Measurements from ENCODE around the gene M1AP. TPM values are rescaled to one million over a fixed set of nuclear protein-coding genes. Genes with fewer than 3 reads are reported as not detected.

M1AP gene
- total and polyA plus RNA-seq, 2 of the 8 experiments (the other 6 are each of a cell fraction or from before 2014, with no cell fraction given), result 4.8 TPM

- H3K27ac ChIP-seq (ENCODE audit: low read depth, low read length), result no peak overlapping the region
- no peaks in the 10 kb centered on the region for H3K79me2 ChIP-seq (ENCODE audit: control insufficient read depth in 1 of 2, insufficient read depth in 2 of 2, low read length in 2 of 2)
- no peak overlapping the region for H4K91ac ChIP-seq (replicated peaks; ENCODE audit: insufficient read length, low read length)
- no peaks in the 10 kb centered on the region for H3K23me2 ChIP-seq (ENCODE audit: low read depth, low read length)
- H3K4me1 ChIP-seq (replicated peaks in 1 of 4; ENCODE audit: control insufficient read depth in 3 of 4, insufficient read depth in 4 of 4, low read length in 3 of 4), result no peaks in the 10 kb centered on the region
- H2BK5ac ChIP-seq (ENCODE audit: low read depth, low read length), result no peak overlapping the region
- H4K8ac ChIP-seq (ENCODE audit: extremely low read depth, insufficient read depth, low read length), result no peak overlapping the region
- DNase-seq (ENCODE audit: low read depth in 1 of 2, low spot score in 2 of 2), result peak in 1 of 2 experiments; percentile 37
- no peak overlapping the region for H3K23ac ChIP-seq (ENCODE audit: insufficient read length)
- no peak for FAIRE-seq
- H2BK20ac ChIP-seq (ENCODE audit: low read length), result no peak overlapping the region
- no peak overlapping the region for H3K18ac ChIP-seq (ENCODE audit: extremely low read depth, low read length)
- H2BK12ac ChIP-seq (ENCODE audit: low read depth, low read length), result no peak overlapping the region
- no peak overlapping the region for H2BK120ac ChIP-seq (replicated peaks; ENCODE audit: low read depth, low read length)
- H3K4ac ChIP-seq (replicated peaks; ENCODE audit: insufficient read length, low read depth, low read length), result no peak overlapping the region
- WGBS, 2 experiments (ENCODE audit: extremely low coverage in 1 of 2, insufficient coverage in 1 of 2, insufficient read length in 1 of 2, insufficient replicate concordance in 2 of 2, low coverage in 1 of 2, low lambda C conversion rate in 2 of 2, missing lambda C conversion rate in 1 of 2), result 95% methylated on average over 9 of the region's 15 CpGs; no CpG with 5 or more reads in 1 of the 2 experiments
- peaks cover 0 to 2% of the 10 kb centered on the region in 2 experiments for H4K20me1 ChIP-seq (replicated peaks in 1 of 2; ENCODE audit: control insufficient read depth in 1 of 2, insufficient read depth in 2 of 2, low read length in 2 of 2)
- no peak overlapping the region for H3K9ac ChIP-seq (replicated peaks in 1 of 4; ENCODE audit: extremely low read depth in 1 of 4, low read depth in 3 of 4, low read length in 3 of 4)
- no peak overlapping the region for H4K5ac ChIP-seq (ENCODE audit: insufficient read length, low read depth, low read length)
- no peak overlapping the region for H3K4me3 ChIP-seq (ENCODE audit: extremely low read depth in 1 of 4, insufficient read depth in 2 of 4, low read depth in 3 of 4, low read length in 4 of 4)
- H3K9me3 ChIP-seq (ENCODE audit: insufficient read depth in 2 of 2, low read depth in 1 of 2, low read length in 1 of 2), result no peaks in the 10 kb centered on the region
- CTCF ChIA-PET (ENCODE audit: partially characterized antibody), result interaction anchor here (2.1 kb wide), 1 partner anchor 11 kb away, joined by 6 read pairs; no protein-coding TSS in a partner anchor
- POLR2A ChIA-PET (ENCODE audit: partially characterized antibody), result no interaction called here
- H3K36me3 ChIP-seq (ENCODE audit: control insufficient read depth in 2 of 4, insufficient read depth in 4 of 4, low read length in 3 of 4), result no peaks in the 10 kb centered on the region
- no peak overlapping the region for H3K4me2 ChIP-seq (ENCODE audit: insufficient read depth in 1 of 2, low read depth in 2 of 2, low read length in 2 of 2)
- H2AFZ ChIP-seq (ENCODE audit: low read length), result no peak overlapping the region
- H3K14ac ChIP-seq (ENCODE audit: insufficient read length), result no peak overlapping the region
- H3K79me1 ChIP-seq (ENCODE audit: low read depth, low read length), result no peaks in the 10 kb centered on the region
- no peak overlapping the region for H2BK15ac ChIP-seq (ENCODE audit: low read length)
- no peak overlapping the region for H2AK5ac ChIP-seq (ENCODE audit: low read depth, low read length)
- no peaks in the 10 kb centered on the region; a peak in 1 of 7 replicates for H3K27me3 ChIP-seq (replicated peaks in 1 of 4; ENCODE audit: control insufficient read depth in 3 of 4, extremely low read depth in 1 of 4, insufficient read depth in 3 of 4, low read length in 3 of 4)
- no peak for TF ChIP-seq MAX (IDR thresholded peaks at IDR 0.05)
- TF ChIP-seq SP4 (IDR thresholded peaks at IDR 0.05; ENCODE audit: low read length), result no peak
- H3K56ac ChIP-seq (replicated peaks; ENCODE audit: insufficient read length, low read depth, low read length), result no peak overlapping the region
These were observed 31.5 kb upstream of the M1AP start for GRCh38 chr2:74679615-74680014.
